ENCODE data around the gene TMEM184A.

- TF ChIP-seq CTCF (IDR thresholded peaks at IDR 0.05) (no peak), POLR2A (IDR thresholded peaks at IDR 0.05) (no peak)
Observed at GRCh38 chr7:1548944-1549343, 7.1 kb downstream of the TMEM184A start.

Data from thyroid gland (tissue), 4 donors.